HG02642 (cell line): Measurements from ENCODE around the gene AQP5.

Experiments
- ATAC-seq: cut with Tn5 transposase; IDR thresholded peaks from one replicate; pipeline ENCODE4 v1.9.1; 2021; ENCODE audit warnings: mild to moderate bottlenecking; ENCODE audit not compliant: unreplicated experiment, poor library complexity

The AQP5 gene

DNA sequence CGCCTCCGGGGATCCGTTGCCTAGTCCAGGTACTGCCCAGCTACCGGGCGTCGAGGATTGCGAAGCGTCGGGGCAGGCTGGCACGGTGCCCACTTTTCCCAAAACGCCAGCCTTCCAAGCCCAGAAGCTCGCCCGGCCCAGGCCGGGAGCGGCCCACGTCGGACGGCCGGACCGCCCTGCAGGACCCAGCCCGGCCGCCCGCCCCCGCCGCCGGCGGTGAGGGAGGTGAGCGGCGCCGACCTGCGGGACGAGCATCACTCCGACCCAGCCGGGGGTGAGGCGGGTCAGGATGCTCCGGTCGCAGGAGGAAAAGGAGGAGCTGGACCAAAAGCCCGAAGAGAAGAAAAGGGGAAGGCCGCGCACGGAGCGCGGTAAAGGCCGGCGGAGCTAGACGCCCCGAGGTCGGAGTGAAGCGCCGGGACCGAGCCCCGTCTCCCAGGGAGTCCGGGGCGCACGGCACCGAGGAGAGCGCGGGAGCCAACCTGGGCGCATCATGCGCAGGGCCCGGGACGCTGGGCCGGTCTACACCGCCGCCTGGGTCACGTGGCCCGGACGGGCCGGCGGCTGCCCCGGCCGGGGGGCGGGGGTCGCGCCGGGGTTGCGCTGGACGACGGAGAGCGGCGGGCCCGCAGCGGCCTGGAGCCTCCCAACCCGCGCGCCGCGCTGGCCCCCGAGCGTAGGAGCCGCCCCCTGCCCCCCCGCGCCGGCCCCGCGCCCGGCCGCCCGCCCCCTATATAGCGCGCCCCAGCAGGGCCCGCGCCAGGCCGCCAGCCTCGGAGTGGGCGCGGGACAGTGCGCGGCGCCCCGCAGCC, at the start of gene AQP5:
Gene AQP5 (plus strand): TSS at position 762 of the 812 bp plus-strand sequence. CDS start 146 bp downstream, outside the sequence.
- ATAC-seq, result no peak

DNA sequence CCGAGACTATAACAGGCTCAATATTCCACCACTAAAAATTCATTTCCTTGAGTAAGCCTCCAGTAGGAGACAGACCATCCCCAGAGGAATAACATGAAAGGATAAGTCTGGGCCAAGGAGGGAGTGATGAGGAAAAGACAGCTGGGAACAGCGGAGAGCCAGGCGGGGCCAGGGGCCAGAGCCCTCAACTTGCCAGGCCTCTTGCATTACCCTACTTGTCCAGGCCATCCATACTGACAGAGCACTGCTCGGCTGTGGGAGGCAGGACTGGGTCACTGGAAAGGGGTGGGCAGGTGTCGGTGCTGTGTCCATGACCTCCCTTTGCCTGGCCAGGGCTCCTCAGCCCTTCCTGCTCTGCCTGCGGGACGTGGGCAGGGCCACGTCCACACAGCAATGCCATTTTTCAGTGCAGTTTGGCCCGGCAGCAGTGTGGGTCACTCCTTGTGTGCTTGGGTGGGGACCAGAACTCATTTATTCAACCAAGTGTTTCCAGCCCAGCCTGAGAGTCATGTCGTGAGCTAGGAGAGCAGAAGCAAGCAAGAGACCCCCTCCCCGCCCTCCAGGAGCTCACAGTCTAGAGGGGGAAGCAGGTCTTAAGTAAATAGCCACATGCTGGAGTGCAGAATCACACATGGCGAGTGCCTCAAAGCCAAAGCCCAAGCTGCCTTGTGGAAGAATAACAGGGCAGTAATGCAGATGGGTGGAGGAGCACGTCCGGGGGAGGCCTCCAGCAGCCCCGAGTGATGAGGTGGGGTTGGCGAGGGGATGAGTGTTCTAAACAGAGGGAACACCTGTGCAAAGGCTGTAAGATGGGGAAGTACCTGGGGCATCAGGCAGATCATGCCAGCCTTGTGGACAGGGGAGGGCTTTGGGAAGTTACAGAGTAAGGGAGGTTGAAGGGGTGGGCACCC, 49.1 kb upstream of the AQP5 start:
- ATAC-seq, result no peak

DNA sequence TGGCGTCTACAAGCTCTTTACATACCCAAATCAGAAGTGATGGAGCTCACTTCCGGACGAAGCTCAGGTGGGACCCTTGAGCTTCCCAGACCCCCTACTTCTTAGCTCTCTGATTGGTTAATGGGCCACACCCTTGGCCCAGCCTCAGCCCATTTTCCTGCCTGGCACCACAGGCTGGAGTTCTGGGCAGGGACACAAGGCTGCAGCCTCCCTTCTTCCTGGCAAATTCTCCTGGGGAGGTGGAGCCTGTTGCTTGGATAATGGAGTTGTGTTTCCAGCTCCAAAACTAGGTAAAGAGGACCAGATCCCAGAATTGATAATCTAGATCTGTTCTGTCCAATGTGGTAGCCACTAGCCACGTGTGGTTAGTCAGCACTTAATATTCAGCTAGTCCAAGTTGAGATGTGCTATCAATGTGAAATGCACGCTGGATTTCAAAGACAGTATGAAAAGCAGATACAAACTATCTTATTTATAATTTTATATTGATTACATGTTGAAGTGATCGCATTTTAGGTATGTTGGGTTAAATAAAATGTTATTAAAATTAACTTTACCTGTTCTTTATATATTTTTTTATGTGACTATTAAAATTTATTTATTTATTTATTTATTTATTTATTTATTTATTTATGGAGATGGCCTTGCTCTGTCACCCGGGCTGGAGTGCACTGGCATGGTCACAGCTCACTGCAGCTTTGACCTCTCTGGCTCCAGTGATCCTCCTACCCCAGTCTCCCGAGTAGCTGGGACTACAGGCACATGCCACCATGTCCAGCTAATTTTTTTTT, 45.3 kb upstream of the AQP5 start:
- ATAC-seq, result no peak

DNA sequence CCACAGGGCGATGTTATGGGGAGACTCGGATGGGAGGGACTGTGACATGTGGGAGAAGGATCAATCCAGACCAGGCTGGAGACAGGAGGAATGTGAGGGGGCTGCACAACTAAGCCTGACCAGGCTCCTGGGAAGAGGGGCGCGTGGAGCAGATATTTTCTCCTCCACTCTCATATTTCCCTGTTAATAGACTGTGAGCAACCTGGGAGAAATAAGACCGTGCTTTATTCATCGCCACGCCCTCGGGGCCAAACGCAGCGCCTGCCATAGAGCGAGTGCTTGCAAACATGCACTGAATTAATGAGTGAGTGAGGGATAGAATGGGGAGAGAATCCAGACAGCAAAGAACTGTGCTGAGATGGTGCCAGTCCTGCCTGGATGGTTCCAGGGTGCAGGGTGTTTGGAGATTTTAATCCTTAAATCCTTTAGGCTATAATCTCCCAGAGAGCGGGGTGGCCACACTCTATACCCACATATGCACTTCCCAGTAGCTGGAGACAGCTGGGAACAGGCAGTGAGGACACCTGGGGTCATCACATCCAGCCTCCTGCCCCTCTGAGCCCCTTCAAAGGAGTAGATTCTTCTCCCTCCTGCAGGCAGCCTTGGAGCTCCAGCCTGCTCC, 44.4 kb upstream of the AQP5 start:
- no peak for ATAC-seq

DNA sequence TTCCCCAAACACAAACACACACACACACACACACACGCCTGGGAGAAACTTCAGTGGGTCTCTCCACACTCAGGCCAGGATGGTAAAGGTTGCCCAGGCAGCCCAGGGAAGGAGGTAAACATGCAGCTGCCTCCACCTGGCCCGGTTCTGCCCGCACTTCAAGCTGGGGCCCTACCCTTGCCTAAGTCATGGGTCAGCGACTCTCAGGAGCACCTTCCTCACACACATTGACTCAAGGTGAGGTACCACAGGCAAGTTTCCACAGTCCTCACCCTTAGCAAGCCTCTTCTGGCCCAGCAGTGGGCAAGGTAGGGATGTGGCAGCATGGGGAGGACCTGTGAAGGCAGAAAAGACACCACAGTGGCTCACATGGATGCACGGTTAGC, 43.9 kb upstream of the AQP5 start:
- no peak for ATAC-seq

DNA sequence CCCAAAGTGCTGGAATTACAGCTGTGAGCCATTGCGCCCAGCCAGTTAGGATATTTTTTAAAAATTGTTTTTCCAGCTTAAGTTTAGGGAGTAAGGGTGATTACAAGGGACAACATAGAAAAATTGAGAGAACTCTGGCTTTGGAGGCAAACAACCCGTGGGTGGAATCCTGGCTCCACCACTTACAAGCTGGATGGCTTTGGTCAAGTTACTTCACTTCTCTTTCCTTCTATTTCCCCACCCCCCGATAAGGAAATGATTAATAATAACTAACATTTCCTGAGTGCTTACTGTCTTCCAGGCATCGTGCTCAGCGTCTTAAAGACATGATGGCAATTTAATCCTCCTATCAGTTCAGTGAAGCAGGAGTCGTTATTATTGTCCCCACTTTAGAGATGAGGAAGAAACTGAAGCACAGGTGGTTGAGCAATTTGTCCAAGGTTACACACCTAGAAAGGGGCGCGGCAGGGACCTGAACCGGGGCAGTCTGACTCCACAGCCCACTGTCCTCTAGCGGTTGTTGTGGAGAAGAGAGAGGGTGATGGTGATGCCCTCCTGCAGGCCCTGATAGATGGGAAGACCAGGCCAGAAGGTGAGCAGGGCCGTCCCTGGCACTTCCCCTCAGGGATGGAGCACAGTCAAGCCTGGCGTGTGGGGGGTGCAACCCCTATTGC, 41.3 kb upstream of the AQP5 start:
- no peak for ATAC-seq

DNA sequence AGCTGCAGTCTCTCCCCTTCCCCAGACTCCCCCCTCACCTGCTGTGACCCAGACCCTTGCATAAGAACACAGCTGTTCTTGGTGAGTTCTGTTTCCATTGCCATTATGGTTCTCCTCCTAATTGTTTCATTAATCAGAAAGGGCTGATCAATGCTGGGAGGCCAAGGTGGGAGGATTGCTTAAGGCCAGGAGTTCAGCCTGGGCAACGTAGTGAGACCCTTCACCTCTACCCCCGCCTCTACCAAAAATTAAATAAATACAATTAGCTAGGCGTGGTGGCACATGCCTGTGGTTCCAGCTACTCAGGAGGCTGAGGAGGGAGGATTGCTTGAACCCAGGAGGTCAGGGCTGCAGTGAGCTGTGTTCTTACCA, 40.8 kb upstream of the AQP5 start:
- no peak for ATAC-seq

DNA sequence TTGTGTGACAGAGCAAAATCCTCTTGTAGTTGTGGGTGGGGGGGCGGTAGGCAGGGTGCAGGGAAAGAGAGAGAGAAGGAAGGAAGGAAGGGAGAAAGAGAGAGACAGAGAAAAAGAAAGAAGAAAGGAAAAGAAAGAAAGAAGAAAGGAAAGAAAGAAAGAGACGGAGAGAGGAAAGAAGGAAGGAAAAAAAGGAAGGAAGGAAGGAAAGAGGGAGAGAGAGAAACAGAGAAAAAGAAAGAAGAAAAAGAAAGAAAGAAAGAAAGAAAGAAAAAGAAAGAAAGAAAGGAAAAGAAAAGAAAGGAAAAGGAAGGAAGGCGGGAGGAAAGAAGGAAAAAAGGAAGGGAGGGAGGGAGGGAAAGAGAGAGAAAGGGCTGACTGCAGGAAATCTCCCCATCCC, 40.4 kb upstream of the AQP5 start:
- no peak for ATAC-seq

DNA sequence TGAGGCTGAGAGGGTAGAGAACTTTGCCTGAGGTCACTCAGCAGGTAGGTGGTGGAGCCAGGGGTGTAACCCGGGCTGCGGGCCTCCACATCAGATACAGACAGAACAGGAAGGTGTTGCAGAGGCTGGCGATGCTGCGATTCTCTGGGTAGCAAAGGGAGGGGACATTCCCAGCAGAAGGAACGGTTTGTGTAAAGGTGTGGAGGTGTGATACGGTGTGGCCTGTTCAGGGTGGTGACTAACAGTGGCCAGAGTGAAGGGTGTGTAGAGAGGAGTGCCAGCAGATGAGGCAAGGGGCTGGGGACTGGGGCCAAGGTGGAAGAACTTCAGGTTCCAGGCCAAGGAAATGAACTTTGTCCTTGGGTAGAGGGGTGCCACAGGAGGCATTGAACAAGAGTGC, 39.7 kb upstream of the AQP5 start:
- no peak for ATAC-seq

DNA sequence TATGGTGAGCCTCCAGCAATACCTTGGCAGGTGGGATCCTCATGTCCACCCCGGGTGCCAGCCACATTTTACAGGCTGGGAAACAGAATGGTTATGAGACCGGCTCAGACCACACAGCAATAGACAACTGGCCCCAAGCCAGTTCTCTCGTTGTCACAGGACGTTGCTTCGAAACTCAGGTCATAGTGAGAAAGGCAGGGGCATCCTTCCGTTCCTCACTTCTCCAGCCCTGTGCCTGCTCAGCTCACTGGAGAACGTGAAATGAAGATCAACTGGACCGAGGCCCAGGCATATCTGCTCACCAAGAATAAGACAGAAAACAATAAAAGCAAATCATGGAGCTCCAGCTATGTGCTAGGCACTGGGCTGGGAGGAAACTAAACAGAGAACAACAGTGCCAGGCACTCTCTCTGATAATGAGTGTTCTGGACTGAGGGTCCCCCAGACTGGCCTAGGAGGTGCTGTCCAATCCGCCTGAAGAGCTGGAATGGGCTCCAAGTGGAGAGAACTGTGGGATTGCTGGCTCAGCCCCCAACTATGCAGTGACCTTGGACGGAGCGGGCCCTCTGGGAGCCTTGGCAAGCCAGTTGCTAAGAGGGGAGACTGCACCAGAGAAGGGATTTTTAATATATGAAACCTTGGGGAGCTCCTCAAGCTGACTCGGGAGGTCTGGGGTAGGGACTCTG, 39.2 kb upstream of the AQP5 start:
- no peak for ATAC-seq

DNA sequence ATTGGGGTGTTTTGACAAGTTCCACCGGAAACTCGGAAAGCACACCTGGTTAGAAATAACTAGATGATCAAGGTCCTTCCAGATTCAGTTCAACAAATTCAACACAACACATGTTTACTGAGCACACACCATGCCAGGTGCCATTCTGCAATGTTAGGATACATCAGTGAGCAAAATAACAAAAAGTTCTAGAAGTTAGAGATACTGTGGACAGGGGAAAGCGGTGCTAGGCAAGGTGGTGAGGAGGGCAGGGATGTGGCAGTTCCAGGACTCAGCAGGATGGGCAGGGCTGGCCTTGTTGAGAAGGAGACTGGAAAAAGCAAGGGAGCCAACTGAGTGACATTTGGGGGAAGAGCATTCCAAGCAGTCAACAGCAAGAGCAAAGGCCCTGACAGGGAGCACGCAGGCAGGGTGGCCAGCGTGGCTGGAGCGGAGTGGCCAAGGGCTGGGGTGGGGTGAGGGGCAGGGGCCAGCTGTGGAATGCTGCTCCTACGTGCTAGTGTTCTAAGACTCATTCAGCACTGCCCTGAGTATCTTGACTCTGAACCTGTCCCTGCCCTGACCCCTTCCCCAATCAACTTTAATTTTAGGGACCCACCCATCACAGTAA, 38.5 kb upstream of the AQP5 start:
- no peak for ATAC-seq

DNA sequence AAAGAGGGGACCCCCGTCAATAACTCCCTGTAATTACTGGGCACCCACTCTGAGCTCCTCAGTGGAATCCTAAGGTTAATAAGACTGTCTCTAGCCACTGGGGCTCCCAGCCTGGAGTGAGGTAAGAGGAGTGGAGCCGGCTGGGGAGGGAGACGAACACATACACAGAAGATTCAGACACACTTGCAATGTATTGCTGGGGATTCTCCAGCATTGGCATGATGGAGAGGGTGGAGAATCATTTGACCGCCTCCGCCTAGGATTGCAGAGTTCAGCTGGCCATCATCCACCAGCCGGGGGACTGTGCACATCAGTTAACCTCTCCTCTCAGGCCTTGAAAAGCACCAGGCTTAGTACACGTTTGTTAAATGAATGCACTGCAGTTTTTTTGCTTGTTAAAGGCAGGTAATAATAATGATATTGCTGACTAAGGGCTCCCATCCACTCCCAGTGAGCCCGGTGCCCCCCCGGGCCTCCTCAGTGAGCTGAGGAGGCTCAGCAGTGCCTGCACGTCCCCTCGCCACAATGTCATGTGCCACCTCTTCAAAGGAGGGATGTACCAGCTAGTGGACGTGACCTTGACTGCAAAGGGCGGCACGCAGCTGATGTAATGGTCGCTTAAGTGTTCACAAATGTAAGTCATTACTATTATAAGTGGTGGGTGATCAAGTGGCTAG, 37.7 kb upstream of the AQP5 start:
- ATAC-seq, result no peak

DNA sequence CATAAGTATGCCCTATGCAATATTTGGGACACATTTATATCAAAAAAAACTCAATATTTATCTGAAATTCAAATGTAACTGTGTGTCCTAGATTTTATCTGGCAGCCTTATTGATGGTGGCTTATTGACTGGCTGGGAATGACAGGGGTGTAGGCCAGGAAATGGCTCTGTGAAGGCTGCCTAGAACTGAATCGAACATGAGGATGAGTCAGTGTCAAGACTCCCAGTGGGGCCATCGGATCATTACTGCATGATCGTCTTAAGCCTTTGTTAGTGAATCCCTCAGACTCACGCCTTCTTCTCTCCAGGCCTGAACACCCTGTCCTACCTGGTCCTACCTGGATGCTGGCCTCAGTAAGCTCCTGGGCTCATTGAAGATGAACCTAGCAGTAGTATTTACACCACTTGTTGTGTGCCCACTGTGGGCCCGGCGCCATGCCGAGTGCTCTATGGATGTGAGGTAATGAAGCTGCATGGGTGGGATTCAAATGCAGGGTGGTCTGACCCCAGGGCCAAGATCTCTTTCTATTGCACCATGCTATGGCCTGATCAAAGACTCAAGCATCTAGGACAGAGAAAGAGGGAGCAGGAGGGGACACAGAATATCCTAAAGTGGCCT, 36.9 kb upstream of the AQP5 start:
- no peak for ATAC-seq

DNA sequence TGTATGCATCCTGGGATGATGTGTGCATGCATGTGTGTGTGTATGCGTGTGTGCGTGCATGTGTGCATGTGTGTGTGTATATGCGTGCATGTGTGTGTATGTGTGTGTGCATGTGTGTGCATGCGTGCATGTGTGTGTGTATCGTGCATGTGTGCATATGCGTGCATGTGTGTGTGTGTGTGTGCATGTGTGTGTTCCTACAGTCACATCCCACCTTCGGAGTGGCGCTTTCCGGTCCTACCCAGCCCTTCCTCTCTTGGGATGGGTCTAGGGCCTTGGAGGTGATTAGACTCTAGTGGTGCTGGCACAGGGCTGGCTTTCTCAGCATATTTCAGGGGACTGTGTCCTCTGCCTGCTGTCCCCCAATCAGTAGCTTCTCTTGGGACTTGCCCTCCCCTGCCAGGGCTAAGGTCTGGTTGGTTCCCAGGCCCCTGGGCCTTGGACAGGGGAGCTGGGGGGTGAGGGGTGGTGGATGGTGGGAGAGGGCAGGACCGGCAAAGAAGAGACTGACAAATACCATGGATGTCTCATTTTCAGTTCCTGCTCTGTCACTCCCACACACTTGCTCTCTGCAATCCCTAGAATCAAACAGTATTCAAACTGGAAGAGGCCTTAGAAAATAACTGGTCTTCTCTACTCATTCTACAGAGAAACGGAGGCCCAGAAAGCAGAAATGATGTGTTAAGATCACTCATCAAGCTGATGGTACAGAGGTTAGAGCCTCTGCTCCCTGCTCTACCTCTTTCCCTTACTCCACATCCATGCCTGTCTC, 36.1 kb upstream of the AQP5 start:
- ATAC-seq, result no peak

DNA sequence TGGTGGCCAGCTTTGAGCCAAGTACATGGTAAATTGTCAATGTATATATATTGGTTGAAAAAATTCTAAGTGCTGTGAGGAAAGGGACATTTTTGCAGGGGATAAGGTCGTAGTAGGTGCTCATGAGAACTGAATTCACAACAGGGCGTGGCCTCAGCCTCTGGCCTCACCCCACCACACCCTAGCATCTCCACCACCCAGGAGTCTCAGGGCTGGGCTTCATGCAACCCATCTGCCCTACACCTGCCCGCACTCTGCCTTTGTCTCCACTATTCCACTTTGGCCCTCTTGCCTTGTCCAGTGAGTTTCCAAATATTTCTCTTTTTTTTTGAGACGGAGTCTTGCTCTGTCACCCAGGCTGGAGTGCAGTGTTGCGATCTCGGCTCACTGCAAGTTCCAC, 33.2 kb upstream of the AQP5 start:
- no peak for ATAC-seq

DNA sequence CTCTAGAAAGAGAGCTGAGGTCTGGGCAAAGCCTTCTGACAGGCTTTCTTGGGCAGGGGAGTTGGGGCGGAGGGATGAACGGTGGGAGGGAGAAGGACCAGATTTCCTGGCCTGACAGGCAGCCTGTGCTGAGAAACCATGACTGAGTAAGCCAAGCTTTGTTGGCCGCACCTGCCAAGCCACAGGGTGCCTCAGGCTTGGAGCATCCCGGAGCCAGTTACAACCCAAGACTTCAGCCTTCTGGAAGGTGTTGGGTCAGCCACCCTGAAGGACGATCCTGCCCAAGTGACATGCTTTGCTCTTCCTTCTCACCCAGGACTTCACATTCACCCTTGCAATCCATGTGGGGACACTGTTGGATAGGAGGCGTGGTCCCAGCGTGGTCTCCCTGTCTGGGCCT, 32.1 kb upstream of the AQP5 start:
- ATAC-seq, result no peak
